HG02763 (cell line): Measurements from ENCODE around the gene KDM3A.

Experiments
- ATAC-seq: cut with Tn5 transposase; IDR thresholded peaks from one replicate; pipeline ENCODE4 v1.9.1; 2021; ENCODE audit warnings: mild to moderate bottlenecking, moderate library complexity; ENCODE audit not compliant: unreplicated experiment

Gene KDM3A

DNA sequence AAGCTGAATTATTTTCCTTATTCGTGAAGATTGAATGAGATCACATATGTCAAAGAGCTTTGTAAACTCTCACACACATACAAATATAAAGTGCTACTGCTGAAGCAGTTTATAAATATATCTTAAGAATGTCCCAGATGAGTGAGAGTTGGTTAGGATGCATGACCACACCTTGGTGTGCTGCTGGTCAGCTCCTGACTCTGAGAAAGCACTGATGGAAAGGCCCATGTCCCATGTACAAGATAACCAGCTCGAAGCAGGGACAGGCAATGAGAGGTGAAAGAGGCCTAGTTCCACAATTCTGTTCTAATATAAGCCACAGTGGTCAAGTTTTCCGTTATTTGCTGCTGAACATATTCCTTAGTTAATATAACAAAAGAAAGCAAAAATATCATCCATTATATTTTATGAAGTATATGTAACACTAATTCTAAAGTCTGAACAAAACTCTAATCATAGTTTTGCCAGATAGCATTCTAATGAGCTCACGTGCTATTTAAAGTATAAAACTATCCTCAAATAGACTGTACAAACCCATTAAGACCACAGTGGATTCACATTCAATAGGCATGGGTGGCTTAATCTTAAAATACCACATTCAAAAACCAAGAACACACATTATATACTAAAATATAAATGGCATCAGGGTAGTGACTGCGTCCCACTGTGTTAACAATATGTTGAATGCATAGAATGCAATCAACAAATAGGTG, 72.9 kb downstream of the KDM3A start:
- no peak for ATAC-seq

DNA sequence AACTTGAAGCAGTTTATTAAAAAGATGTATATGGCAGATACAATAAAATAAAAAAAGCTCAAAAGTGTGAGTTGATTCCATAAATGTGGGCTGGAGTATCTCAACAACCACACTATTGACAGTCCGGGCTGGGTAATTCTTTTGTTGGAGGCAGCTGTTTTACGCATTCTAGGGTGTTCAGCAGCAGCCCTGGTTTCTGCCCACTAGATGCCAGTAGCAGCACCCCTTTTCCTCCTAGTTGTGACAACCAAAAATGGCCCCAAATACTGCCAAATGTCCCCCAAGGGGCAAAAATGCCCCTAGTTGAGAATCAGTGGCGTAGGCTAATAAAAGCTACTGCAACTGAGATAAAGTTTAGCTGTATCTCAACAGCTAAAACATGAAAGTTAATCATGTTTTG, 77.3 kb downstream of the KDM3A start:
- no peak for ATAC-seq

- ATAC-seq, result no peak
Observed at GRCh38 chr2:86519349-86519748, 78.2 kb downstream of the KDM3A start.

- ATAC-seq, result no peak
Observed at GRCh38 chr2:86520153-86520552, 79.0 kb downstream of the KDM3A start.

GRCh38 chr2:86521922-86522321, 80.8 kb downstream of the KDM3A start:
- ATAC-seq, result no peak

GRCh38 chr2:86522711-86523110, 81.5 kb downstream of the KDM3A start:
- no peak for ATAC-seq

DNA sequence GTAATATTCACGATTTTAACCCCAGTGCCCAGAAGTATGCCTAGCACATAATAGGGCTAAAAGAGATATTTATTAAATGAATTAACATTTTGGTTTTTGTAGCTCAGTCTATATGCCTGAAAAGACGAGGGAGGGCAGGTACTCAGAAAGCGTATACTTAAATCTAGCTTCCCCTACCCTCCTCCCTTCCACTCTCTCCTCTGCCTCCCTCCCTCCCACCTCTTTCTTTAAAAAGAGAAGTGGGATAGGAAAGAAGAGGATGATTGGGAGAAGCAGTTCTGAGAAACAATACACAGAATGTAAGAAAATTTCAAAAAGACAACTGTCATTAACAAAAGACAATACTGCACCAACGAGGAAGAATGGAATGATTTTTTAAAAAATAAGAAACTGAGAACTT, 82.3 kb downstream of the KDM3A start:
- ATAC-seq, result no peak

GRCh38 chr2:86525421-86526340, 84.5 kb downstream of the KDM3A start:
- no peak for ATAC-seq

- ATAC-seq, result no peak
Observed at GRCh38 chr2:86533589-86533988, 92.4 kb downstream of the KDM3A start.

- ATAC-seq, result no peak
Observed at GRCh38 chr2:86541334-86541733, 100.2 kb downstream of the KDM3A start.
